Body of pancreas (tissue), 4 donors: ENCODE data around the gene TULP4. TPM values are rescaled to one million over a fixed set of nuclear protein-coding genes. Genes with fewer than 3 reads are reported as not detected.
A peak's percentile ranks its signal among the peaks of the same experiment; 100 is the strongest.

Source experiments
- ATAC-seq: fragments of 150-250 bp; one replicate; pipeline ENCODE4 v1.9.1; 2016
- DNase-seq, 4 donors: peaks; one replicate each; pipeline ENCODE4 v3.0.0-alpha.2; 2019
- H3K27ac ChIP-seq, 4 donors: fragments of 200-600 bp; sonication (generic); 1 replicate in 3 of 4; 2 replicates in 1 of 4; pipeline versions ENCODE4 v1.5.1 to v1.6.1; 2016 to 2019; ENCODE audit warnings: mild to moderate bottlenecking in 1 of 4, mixed read lengths in 1 of 4, moderate library complexity in 1 of 4
- H3K27me3 ChIP-seq, 2 donors: fragments of 200-600 bp; sonication (generic); one replicate each; pipeline ENCODE4 v1.6.0; 2016; ENCODE audit warnings: mild to moderate bottlenecking in 1 of 2
- H3K36me3 ChIP-seq, 2 donors: fragments of 200-600 bp; sonication (generic); replicated peaks in 1 of 2; 2 replicates each; pipeline ENCODE4 v1.5.1; 2016; ENCODE audit warnings: low read depth in 2 of 2; ENCODE audit not compliant: insufficient read depth in 1 of 2
- H3K4me1 ChIP-seq: fragments of 200-600 bp; sonication (generic); one replicate; pipeline ENCODE4 v1.6.0; 2016
- H3K4me3 ChIP-seq, 2 donors: fragments of 200-600 bp; sonication (generic); 1 replicate in 1 of 2; 2 replicates in 1 of 2; pipeline ENCODE4 v1.5.1; 2016 to 2019
- H3K9me3 ChIP-seq, 3 donors: fragments of 200-600 bp; sonication (generic); 1 replicate in 2 of 3; 2 replicates in 1 of 3; pipeline ENCODE4 v1.5.1; 2016
- POLR2A ChIP-seq, 3 donors: fragments of 450-650 bp; IDR thresholded peaks; one replicate each; pipeline ENCODE4 v1.6.1; 2016; ENCODE audit warnings: antibody characterized with exemption in 3 of 3, mild to moderate bottlenecking in 2 of 3
- WGBS, 2 donors: methylation state at CpG; one replicate each; pipeline ENCODE4 v1.1.5; 2017; 5-methylcytosine and 5-hydroxymethylcytosine counted together
- intact Hi-C: fragments of 100-400 bp; cut with DNase I; formaldehyde crosslinking; loops from one replicate; pipeline ENCODE4 v1.15.1; 2023
- total RNA-seq, 2 donors: library from RNA; depleted of rRNA; stranded (reverse); fragments of >200 nt; gene quantifications; one replicate each; pipeline ENCODE4 v1.1.0, GENCODE V29; 2016
- TF ChIP-seq, protein P1 (sequence below), 7 experiments: fragments of 450-650 bp in 4 of 7; fragments of 200-600 bp in 3 of 7; sonication (generic) in 3 of 7; IDR thresholded peaks; one replicate each; pipeline ENCODE4 v1.5.1; 2016 to 2019; ENCODE audit warnings: antibody characterized with exemption in 7 of 7

Gene TULP4
- total RNA-seq, 2 donors from 2014 or later: 81.2 to 92.3 TPM

DNA sequence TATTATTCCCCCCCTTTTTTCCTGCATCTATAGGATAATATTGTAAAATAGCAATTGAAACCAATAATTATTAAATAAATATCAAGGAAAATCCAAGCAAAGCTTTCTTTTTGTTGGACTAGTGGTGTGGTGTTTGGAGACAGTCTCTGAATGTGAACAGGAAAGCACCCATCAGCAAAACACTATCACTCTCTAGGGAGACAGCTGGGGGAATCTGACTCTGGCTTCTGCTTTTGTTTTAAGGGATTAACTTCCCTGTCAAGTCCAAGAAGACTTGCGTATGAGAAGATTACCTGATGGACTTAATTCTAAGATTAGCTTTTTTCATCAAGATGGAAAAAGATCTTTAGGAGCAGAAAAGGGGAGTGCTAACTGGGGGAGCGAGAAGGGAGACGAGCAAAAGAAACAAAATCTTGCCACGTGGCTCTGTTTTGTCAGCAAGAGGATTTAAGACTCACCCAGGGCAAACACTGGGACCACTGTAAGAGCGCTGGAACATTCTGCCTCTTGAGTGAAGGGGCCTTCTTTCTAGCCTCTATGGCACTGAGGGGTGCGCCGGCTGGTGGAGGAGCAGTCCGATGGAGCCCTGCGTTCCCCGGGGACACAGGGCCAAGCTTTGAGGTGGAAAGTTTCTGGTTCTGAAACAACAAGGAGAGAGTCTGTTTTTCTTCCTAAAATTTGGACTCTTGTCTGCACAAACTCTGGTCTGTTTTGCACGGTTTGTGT lies 570 bp downstream of the TULP4 start:
- H3K36me3 ChIP-seq: no peaks in the 10 kb centered on the region
- WGBS, 2 donors: 92 to 95% methylated on average over 11 of the region's 11 CpGs
- no peak overlapping the region for H3K4me3 ChIP-seq
- no peaks in the 10 kb centered on the region for H3K27me3 ChIP-seq
- H3K9me3 ChIP-seq: no peaks in the 10 kb centered on the region
- no peaks in the 10 kb centered on the region for H3K4me1 ChIP-seq
- intact Hi-C loops: no loop called here
- TF ChIP-seq, protein P1, sequence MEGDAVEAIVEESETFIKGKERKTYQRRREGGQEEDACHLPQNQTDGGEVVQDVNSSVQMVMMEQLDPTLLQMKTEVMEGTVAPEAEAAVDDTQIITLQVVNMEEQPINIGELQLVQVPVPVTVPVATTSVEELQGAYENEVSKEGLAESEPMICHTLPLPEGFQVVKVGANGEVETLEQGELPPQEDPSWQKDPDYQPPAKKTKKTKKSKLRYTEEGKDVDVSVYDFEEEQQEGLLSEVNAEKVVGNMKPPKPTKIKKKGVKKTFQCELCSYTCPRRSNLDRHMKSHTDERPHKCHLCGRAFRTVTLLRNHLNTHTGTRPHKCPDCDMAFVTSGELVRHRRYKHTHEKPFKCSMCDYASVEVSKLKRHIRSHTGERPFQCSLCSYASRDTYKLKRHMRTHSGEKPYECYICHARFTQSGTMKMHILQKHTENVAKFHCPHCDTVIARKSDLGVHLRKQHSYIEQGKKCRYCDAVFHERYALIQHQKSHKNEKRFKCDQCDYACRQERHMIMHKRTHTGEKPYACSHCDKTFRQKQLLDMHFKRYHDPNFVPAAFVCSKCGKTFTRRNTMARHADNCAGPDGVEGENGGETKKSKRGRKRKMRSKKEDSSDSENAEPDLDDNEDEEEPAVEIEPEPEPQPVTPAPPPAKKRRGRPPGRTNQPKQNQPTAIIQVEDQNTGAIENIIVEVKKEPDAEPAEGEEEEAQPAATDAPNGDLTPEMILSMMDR (IDR thresholded peaks at IDR 0.05): no peak
- TF ChIP-seq POLR2A (IDR thresholded peaks at IDR 0.05): no peak
- ATAC-seq (no peak), DNase-seq (no peak)
- no peak overlapping the region for H3K27ac ChIP-seq

DNA sequence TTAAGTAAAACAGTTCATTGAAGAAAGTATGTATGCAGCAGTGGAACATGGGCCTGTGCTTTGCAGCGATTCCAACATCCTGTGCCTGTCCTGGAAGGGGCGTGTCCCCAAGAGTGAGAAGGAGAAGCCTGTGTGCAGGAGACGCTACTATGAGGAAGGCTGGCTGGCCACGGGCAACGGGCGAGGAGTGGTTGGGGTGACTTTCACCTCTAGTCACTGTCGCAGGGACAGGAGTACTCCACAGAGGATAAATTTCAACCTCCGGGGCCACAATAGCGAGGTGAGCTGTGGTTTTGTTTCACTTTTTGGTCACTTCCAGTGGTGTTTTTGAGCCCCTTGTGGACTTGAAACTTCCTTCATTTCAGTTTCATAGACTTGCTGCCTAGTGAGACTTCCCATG lies 1.7 kb downstream of the TULP4 start:
- Histone ChIP-seq H3K9me3 (no peaks in the 10 kb centered on the region), H3K27me3 (no peaks in the 10 kb centered on the region), H3K4me3 (no peak overlapping the region), H3K36me3 (no peaks in the 10 kb centered on the region), H3K4me1 (no peaks in the 10 kb centered on the region), H3K27ac (no peak overlapping the region)
- TF ChIP-seq, protein P1 (IDR thresholded peaks at IDR 0.05): no peak
- TF ChIP-seq POLR2A (IDR thresholded peaks at IDR 0.05): no peak
- intact Hi-C loops: no loop called here
- 72 to 85% methylated on average over 9 of the region's 9 CpGs for WGBS, 2 donors
- no peak for ATAC-seq
- no peak for DNase-seq

DNA sequence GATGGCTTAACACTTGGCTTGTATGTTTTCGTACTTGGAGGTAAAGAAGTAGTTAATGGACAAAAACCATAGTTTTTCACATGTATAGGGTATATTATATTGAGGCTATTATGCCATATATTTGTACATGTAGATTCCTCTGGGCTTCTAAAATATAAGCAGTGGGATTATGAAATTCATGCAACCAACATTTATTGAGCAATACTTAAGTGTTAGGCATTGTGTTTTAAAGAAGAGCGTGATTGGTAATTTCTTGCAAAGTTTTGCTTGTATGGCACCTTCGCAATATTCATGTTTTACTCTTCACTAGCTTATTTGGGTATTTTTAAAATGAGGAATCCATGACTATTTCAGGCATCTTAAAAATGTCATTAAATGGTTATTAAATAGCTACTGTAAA lies 2.5 kb downstream of the TULP4 start:
- no peak for DNase-seq
- Histone ChIP-seq H3K27me3 (no peaks in the 10 kb centered on the region), H3K27ac (no peak overlapping the region), H3K9me3 (no peaks in the 10 kb centered on the region), H3K36me3 (no peaks in the 10 kb centered on the region), H3K4me3 (no peak overlapping the region), H3K4me1 (no peaks in the 10 kb centered on the region)
- ATAC-seq: no peak
- intact Hi-C loops: no loop called here
- 90 to 96% methylated on average over 3 of the region's 3 CpGs for WGBS, 2 donors
- TF ChIP-seq, protein P1 (IDR thresholded peaks at IDR 0.05): no peak
- no peak for TF ChIP-seq POLR2A (IDR thresholded peaks at IDR 0.05)

DNA sequence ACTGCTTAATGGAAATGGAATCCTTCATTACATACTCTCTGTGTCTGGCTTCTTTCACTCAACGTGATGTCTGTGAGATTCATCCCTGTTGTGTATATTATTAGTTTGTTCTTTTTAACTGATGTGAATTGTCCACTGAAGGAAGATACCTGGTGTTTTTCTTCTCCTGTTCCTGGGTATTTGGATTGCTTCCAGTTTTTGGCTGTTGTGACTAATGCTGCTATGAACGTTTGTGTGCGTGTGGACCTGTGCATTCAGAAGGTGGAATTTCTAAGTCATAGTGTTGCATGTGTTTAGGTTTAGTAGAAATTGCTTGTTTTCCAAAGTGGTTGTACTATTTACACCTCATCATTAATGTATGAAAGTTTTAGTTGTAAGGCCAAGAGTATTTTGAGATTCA lies 3.8 kb downstream of the TULP4 start:
- ATAC-seq: no peak
- Histone ChIP-seq H3K4me3 (no peak overlapping the region), H3K36me3 (no peaks in the 10 kb centered on the region), H3K27me3 (no peaks in the 10 kb centered on the region), H3K27ac (no peak overlapping the region), H3K4me1 (no peaks in the 10 kb centered on the region), H3K9me3 (no peaks in the 10 kb centered on the region)
- WGBS, 2 donors: 61 to 65% methylated on average over 3 of the region's 3 CpGs
- intact Hi-C loops: no loop called here
- TF ChIP-seq, protein P1 (IDR thresholded peaks at IDR 0.05): no peak
- TF ChIP-seq POLR2A (IDR thresholded peaks at IDR 0.05): no peak
- DNase-seq: no peak

DNA sequence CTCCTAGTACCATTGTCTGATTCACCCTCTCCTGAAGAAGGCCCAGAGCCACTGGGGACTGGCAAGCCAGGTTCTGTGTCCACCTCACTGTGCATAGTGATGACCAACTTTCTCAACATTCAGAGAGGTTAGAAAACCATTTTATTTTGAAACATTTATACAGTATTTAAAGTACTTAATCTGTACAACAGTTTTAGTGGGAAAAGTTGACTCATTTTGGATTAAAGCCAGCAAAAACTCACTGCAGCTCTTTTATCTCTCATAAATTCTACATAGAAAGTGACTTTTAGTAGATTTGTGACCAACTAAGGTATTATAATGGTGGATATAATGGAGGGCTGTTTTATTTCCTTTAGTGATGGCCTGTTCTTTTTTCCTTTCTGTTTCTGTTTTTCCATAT lies 9.7 kb downstream of the TULP4 start:
- ATAC-seq (no peak), DNase-seq (no peak)
- Histone ChIP-seq H3K9me3 (no peaks in the 10 kb centered on the region), H3K36me3 (no peaks in the 10 kb centered on the region), H3K4me3 (no peak overlapping the region), H3K27me3 (no peaks in the 10 kb centered on the region), H3K27ac (peak overlapping the region in 2 of 4 donors; percentile 48 to 66), H3K4me1 (peaks cover 21% of the 10 kb centered on the region)
- TF ChIP-seq, protein P1 (IDR thresholded peaks at IDR 0.05): no peak
- TF ChIP-seq POLR2A (IDR thresholded peaks at IDR 0.05): no peak
- intact Hi-C loops: no loop called here
